HG03159 (cell line): Measurements from ENCODE around the gene ADH7.
"Not testable (repeated sequence)": the region's sequence is repeated elsewhere in the genome, so short reads cannot be mapped to it uniquely, and the experiment has no call there.

ENCODE experiments used
- ATAC-seq: cut with Tn5 transposase; IDR thresholded peaks from one replicate; pipeline ENCODE4 v1.9.1; 2021; ENCODE audit warnings: mild to moderate bottlenecking, moderate library complexity; ENCODE audit not compliant: unreplicated experiment

Gene ADH7

DNA sequence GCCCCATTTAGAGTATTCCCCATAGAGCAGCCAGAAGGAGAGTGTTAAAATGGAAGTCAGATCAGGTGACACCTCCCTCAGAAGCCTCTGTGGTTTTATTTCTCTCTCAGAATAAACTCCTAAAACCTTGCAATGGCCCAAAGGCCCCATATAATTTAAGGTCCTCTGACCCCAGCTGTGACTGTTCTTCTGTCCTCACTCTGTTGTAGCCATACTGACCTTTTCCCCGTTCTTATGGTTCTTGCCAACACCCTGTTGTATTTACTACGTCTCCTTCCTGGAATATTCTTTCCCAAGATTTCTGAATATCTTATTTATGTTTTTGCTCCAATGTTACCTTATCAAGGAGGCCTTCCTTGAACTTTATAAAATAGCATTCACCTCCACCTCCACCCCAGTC lies 18.0 kb downstream of the ADH7 start:
- no peak for ATAC-seq

DNA sequence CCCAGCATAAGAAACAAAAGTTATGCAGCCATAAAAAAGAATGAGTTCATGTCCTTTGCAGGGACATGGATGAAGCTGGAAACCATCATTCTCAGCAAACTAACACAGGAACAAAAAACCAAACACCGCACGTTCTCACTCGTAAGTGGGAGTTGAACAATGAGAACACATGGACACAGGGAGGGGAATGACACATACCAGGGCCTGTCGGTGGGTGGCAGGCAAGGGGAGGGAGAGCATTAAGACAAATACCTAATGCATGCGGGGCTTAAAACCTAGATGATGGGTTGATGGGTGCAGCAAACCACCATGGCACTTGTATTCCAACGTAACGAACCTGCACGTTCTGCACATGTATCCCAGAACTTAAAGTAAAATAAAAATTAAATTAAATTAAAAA lies 19.4 kb downstream of the ADH7 start:
- not testable (repeated sequence) for ATAC-seq

DNA sequence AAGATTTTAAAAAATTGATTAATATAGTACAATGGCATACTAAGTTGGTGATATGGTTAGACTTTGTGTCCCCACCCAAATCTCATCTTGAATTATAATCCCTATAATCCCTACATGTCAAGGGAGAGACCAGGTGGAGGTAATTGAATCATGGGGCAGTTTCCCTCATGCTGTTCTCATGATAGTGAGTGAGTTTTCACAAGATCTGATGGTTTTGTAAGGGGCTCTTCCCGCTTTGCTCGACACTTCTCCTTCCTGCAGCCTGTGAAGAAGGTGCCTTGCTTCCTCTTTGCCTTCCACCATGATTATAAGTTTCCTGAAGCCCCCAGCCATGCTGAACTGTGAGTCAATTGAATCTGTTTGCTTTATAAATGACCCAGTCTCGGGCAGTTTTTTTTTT lies 20.2 kb downstream of the ADH7 start:
- ATAC-seq: not testable (repeated sequence)

DNA sequence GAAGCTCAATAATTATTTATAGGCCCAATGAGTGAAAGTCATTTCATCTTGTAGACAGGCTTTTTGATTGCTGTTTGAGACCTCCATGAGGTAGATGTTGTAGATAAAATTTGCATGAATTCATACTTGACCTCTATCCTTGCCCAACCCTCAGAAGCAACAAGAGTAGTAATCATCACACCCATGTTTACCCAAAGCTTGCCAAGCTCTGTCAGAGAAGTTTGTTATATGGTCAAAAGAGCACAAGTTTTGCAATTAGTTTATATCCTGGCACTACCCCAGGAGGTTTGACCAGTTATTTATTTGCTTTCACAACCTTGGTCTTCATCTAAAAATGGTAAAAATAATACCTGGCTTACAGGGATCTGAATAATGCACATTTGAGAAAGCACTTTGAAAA lies 20.7 kb downstream of the ADH7 start:
- no peak for ATAC-seq

DNA sequence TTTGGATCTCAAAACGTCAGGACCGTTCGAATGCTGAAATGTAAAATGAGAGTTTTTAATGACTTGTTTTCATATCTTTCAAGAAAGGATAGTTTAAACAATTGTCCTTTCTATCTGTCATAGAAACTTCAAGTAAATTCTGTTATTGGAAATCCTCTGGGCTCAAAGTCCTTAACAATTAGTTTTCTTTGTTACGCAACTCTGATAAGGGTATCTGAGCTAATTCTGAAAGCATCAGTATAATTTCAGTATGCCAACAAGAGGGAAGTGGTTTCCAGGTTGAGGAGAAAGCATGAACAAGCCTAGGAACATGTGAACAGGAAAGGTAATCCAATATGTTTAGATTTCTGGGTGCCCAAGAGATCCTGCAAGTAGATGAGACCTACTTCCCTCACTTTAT lies 22.0 kb downstream of the ADH7 start:
- ATAC-seq: no peak

DNA sequence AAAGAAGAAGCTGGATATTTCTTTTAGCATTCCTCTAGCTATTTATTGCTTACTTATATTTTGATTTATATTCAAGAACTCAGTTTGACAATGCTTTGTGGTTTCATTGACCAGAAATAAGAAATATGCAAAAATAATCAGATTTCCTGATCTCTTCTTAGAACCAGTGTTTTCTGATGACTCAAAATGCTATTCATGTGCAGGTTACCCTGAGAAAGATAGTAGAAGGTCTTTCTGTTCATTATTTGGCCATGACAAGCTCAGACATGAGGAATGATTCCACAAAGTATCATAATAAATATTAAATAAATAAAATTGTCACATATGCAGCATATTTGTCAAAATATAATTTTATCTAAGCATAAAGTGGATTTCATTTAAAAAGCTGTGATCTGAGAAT lies 24.1 kb downstream of the ADH7 start:
- ATAC-seq: no peak

DNA sequence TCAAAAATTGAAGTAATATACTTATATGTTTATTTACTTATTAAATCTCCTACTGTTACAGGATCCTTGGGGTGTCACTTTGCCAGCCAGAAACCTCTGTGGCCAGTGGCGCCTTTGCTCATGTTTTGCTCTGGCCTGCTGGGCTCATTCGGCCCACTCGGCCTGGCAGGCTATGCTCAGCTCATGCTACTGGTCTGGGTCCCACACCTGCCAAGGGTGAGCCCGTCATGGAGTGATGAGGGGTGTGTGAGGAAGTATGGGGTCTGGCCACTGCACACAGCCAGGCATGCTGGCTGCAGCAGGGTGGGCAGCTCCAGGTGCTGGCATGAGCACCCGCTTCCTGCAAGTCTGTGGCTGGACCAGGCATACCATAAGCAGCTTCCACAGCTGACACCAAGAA lies 25.1 kb downstream of the ADH7 start:
- ATAC-seq: no peak

DNA sequence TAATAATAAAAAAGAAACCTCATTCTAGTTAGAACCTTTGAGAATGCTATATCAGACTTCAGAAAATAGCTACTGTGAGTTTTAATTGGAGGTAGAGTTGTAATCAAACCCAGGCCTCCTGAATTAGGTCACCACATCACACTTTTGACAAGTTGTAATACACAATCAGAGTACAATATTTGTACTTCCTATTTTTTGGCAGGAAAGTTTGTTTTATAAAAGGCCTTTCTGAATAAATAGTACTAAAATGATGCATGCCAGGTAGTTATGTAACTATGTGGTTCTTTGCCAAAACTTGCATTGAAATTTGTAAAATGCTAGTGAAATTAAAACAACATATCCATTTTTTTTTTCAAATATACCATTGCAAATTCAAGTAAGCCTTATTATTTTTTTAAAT lies 26.8 kb downstream of the ADH7 start:
- ATAC-seq: no peak

DNA sequence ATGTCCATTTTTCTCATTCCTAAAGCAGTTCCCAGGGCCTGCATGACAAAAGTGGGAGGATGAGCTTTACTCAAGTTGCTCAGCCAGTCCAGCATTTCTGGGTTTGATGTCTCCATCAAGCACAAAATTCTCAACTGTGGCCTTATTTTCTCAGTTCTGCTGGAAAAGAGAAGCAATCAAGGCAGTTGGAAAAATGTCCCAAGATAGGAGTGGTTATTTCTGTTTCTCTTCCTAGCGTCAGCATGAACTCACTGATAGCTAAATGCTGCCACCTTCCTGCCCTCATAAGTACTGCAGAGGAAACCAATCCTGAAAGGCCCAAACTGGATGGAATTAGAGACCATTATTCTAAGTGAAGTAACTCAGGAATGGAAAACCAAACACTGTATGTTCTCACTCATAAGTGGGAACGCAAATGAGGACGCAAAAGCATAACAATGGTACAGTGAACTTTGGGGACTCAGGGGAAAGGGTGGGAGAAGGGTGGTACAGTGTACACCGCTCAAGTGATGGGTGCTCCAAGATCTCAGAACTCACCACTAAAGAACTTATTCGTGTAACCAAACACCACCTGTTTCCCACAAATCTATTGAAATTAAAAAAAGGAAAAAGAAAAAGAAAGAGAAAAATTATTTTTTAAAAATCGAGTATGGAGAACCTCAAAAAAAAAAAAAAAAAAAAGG lies 29.6 kb downstream of the ADH7 start:
- ATAC-seq: no peak

DNA sequence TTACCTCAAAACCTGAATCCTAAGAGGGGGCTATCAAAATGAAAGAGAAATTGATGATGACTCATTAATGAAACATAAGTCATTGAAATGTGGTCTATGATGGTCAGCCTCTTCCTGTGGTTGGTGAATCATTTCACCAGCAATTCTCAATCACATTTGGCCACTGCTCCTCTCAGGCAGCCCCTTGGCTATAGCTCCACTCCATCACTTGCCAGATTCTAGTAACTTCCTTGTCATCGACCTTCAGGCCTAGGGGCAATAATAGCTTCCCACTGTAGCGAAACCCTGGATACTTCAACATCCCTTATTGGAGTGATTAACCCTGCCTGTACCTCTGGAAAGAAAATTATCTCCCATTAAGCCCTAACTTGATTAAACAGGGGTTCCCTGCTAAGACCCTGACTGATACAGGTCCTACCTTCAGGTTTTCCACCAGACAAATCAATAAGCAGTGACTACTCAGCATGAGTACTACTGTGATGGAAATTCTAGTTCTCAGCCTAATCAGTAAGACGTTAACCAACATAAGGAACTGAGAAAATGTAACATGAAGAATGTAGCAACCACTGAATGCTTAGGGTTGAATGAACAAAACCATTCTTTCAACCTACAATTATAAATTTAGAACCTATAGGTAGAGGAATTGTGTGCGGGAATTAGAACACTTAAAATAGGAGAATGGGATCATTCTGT lies 30.4 kb downstream of the ADH7 start:
- peak; percentile 82 for ATAC-seq

DNA sequence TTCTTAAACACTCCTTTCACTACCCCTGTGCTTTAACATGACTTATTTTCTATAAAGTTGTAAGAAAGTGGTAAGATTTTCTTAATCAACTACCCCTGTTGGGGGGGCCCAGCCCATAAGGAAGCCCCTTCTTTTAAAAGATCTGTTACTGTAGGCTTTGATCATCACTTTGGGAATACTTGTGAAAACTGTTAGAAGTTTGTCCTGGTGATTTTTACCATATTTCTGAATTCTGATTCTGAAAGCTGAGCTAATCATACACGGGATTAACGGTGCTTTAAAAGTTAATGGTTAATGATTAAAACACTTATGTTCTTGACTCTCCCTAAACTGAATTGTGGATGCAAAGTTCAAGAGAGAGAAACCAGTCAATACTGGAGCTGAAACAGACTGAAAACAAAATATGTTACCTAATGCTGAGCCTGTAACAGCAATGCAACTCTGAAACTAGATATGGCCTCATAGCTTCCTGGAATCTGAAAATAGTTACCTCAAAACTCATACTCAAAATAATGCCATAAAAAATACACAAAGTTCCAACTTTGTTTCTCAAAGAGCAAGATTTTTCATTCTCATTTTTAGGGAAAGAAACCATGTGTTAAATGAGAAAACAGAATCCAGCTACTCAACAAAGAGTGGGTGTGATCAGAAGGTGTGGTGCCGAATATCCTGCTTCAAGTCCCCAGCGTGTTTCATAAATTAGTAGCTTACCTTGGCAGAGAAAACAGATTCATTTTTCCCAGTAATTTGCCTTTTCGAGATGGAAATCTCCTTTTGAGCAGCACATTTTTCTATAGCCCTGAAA lies 31.6 kb downstream of the ADH7 start:
- peak; percentile 74 for ATAC-seq

DNA sequence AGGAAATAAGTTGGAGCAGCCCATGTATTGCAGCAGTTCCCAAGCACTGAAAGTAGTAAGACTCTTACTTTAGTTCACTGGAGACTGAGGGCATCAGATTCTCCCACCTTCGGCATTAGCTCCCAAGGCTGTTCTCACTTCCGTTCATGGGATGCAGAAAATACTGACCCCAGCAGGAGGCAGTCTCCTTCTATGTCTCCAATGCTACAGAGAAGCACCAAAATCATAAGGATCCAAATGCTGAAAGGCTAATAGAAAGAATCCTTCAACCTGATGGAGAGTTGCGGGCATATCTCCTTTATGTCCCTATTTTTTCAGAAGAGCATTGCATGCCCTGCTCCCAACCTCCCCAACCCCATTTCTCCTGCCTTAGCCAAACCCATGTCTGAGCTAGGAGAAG lies 32.4 kb downstream of the ADH7 start:
- ATAC-seq: no peak

DNA sequence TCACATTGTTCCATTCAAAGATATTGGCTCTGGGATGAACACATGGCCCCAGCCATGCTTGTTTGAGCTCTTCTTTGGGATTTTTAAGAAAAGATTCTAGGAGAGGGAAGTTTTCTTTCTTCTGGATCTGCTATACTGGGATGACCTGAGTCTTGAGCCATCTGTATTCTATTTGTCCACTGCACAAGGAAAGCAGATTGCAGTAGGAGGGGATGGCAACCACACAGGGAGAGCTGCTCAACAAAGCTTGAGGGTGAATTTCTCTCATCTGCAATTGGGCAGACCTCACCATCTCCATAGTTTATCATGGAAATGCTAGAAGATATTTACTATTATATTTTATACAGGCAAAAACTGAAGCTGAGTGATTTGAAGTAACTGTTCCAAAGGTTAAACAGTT lies 34.3 kb downstream of the ADH7 start:
- no peak for ATAC-seq

DNA sequence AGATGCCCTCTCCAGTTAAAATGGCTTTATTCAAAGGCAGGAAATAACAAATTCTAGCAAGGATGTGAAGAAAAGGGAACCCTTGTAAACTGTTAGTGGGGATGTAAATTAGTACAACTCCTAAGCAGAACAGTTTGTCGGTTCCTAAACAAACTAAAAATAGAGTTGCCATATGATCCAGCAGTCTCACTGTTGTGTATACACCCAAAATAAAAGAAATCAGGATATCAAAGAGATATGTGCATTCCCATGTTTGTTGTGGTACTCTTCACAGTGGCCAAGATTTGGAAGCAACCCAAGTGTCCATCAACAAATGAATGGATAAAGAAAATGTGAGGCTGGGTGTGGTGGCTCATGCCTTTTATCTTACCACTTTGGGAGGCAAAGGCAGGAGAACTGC lies 36.1 kb downstream of the ADH7 start:
- no peak for ATAC-seq

DNA sequence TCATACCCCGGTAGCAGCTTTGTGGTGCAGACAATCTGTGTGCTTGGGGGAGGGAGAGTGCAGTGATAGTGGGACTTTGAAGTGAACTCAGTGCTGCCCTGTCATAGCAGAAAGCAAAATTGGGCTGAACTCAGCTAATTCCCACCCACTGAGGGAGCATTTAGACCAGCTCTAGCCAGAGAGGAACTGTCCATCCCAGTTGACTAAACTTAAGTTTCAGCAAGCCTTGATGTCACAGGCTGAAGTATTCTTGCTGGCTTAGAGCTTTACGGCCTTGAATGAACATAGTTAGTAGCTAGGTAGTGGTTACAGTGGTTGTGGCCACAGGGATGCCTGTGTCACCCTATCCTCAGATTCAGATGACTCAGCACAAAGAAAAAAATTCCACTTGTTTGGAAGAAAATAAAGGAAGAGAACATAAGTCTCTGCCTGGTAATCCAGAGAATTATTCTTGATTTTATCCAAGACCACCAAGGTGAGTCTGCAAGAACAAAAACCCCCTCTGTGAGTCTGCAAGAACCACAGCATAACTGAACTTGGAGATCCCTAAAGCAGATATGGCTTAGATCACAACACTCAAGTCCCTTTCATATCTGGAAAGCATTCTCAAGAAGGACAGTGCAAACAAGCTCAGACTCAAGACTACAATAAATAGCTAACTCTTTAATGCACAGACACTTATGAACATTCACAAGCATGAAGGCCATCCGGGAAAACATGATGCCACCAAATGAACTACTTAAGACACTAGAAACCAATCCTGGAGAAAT lies 39.4 kb downstream of the ADH7 start:
- ATAC-seq: no peak

DNA sequence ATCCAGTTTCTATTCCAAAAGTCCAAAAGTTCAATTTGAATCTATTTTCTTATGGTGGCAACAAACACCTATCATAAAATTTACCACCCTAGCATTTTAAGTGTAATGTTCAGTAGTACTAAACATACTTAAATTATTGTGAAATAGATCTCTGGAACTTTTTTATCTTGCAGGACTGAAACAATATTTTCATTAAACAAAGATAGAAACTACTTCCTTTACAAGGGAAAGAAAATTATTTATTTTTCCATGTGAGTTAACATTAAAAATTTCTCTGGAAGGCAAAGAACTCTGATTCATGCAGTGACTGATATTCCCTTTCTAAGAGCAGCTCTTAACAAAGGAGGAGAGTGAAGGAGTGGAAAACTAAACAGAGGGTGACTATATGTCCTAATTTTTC lies 40.2 kb downstream of the ADH7 start:
- no peak for ATAC-seq

DNA sequence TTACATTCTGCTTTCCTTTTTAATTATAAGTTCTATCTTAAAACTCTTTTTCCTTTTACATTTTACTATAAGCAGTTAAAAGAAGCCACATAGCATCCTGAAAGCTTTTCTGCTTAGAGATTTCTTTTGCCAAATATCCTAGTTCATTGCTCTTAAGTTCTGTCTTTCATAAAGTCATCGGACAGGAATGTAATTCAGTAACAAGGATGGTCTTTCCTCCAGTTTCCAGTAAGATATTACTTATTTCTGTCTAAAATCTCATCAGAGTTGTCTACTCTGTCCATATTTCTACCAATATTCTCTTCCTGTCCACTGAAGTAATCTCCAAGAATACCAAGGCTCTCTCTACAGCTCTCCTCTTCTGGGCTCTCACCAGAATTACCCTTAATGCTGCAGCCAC lies 45.1 kb downstream of the ADH7 start:
- ATAC-seq: no peak

DNA sequence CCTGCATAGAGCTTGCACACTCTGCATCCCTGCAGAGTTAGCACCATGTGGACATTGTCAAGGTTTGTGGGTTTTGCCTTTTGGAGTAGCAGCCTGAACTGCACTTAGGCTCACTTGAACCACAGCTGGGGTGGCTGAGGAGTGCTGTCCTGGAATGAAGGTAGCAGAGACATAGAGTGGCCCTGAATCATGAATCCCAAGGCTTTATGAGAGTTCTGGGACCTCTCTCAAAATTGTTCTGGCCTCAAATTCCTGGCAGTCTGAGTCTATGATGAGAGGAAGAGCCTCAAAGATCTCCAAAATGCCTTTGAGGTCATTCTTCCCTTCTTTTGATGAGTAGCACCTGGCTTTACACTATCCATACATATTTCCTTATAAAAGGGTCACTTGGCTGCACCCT lies 45.5 kb downstream of the ADH7 start:
- no peak for ATAC-seq

DNA sequence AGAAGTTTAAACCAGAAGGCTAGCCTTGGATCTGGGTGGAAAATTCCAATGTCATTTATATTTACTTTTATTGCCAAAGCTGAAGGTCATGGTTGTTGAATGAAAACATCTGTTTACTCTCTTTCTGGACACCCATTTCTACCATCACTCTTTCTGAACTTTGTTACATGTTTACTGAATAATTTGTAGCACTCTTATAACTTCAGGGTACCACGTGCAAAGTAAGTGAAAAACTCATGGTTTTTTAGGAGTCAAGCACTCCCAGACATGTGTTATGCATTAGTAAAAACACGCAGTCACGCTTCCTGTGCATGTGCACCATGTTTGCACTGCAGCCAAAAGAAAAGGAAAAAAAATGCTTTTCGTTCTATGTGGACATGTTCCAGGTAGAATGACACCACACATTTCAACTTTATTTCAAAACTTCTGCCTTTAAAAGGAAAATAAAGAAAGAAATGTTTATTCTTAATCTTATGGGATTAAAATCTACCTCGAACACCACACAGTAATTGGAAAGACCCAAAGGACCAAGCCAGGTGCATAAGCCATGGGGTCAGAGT lies 51.2 kb downstream of the ADH7 start:
- no peak for ATAC-seq

DNA sequence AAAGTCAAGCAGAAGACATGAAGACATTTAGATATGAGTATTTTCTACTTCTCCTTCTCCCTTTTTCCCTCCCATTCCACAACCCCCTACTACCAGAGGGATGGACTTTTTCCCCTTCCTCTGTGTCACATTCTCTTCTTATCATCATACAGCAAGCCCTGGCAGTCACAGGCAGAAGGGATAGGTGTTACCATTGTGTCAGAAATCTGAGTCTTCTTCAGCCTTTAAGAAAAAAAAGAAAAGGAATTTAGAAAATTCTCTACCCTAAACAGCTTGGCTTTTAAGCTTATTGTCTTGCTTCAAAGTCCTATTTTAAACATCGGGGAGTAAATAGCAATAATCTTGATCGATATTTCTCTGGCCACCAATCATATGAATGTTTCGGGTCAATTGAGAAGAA lies 51.7 kb downstream of the ADH7 start:
- ATAC-seq: no peak

DNA sequence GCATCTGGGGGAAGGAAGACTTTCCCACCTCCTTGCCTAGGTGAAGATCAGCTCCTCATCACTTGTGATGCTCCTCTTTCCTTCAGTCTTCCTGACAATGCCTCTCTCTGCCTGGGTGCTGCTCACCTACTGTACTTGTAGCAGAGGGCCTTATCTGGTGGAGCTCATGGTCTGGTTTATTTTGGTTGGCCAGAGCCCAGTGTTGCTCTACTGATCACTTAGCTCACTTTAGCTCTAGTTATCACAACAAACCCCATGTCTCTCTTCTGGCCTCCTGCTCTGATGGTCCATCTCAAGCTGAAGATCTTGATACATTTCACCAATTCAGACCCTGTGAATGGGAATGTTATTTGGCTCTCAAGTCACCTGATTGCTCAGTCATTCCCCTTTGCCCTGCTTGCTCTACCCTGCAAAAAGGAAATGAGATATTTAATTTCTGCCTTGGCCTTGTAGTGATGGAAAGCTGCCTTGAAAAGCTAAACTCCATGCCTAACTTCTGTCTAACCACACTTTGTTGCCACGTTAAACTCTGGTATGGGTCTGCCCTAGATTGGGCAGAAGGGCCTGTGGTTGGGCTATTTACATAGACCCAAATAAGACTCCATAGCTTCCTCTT lies 52.3 kb downstream of the ADH7 start:
- no peak for ATAC-seq
